ENCODE data around the gene CD28. TPM values are rescaled to one million over a fixed set of nuclear protein-coding genes. Genes with fewer than 3 reads are reported as not detected.

CD28 gene
- total RNA-seq, 5 donors from 2014 or later (not counting 1 experiment from before 2014, with no cell fraction given): 112 to 154 (median 151) TPM

- H3K4me1 Mint-ChIP-seq: peaks cover 79 to 94% (median 92%) of the 10 kb centered on the region in 3 donors
- Histone ChIP-seq H3K4me1 (ENCODE audit: control insufficient read depth in 1 of 2, extremely low read depth in 1 of 2, insufficient read depth in 2 of 2, low read length in 2 of 2) (peaks cover 45 to 70% of the 10 kb centered on the region in 2 experiments), H3K27ac (ENCODE audit: low read length) (peak overlapping the region; percentile 32), H3K4me3 (ENCODE audit: control insufficient read depth in 1 of 2, extremely low read depth in 1 of 2, low read length in 1 of 2) (no peak overlapping the region), H3K9me3 (no peaks in the 10 kb centered on the region), H3K27me3 (replicated peaks in 1 of 2; ENCODE audit: control insufficient read depth in 2 of 2, extremely low read depth in 1 of 2, insufficient read depth in 2 of 2, low read length in 1 of 2) (no peaks in the 10 kb centered on the region), H3K36me3 (ENCODE audit: control insufficient read depth in 2 of 2, extremely low read depth in 1 of 2, insufficient read depth in 1 of 2, low read length in 1 of 2) (peaks cover 8 to 77% of the 10 kb centered on the region in 2 donors)
- POLR2A ChIA-PET: interaction anchor here (0.6 to 2.2 kb wide), 9 partner anchors 8 to 708 kb away, joined by 3 to 7 read pairs (median 4); no protein-coding TSS in a partner anchor
- peak overlapping the region; percentile 17 to 43 (median 33) for H3K4me3 Mint-ChIP-seq
- peak overlapping the region; percentile 91 for H3K27ac Mint-ChIP-seq
- ATAC-seq (replicated peaks in 1 of 4) (peak; percentile 29 to 63 (median 46)), DNase-seq (no peak)
- no peaks in the 10 kb centered on the region for H3K27me3 Mint-ChIP-seq
- WGBS (ENCODE audit: insufficient coverage): no CpG with 5 or more reads among the region's 4 CpGs
- CTCF ChIA-PET: interaction anchor here (0.9 to 1.5 kb wide), 5 partner anchors 9 to 85 kb away, joined by 3 to 6 read pairs (median 4); no protein-coding TSS in a partner anchor
- no peaks in the 10 kb centered on the region for H3K9me3 Mint-ChIP-seq
- peaks cover 80% of the 10 kb centered on the region for H3K36me3 Mint-ChIP-seq
Measured at GRCh38 chr2:203730076-203730729, 23.8 kb downstream of the CD28 start.

DNA sequence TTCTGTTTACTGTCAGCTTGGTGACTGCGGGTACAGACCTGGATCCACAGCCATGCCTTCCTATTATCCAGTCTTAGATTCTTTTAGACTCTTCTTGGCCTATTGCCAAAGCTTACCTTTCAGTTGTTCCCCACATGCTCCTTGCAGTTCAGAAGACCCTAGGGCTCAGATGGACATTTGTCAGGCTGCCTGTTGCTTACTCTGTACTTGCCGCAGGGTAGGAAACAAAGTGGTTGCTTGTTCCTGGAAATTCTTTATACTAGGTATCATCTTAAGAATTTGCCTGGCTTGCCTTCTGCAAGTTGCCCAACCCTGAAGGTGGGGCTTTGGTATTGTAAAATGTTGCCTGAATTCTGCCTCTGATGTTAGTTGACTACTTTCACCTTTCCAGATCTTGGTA lies 24.4 kb downstream of the CD28 start:
- Mint-ChIP-seq H3K27me3 (no peaks in the 10 kb centered on the region), H3K36me3 (peaks cover 83% of the 10 kb centered on the region), H3K27ac (peak overlapping the region; percentile 91), H3K9me3 (no peaks in the 10 kb centered on the region), H3K4me3 (peak overlapping the region; percentile 17 to 43 (median 33)), H3K4me1 (peaks cover 77 to 94% (median 92%) of the 10 kb centered on the region in 3 donors)
- Histone ChIP-seq H3K36me3 (ENCODE audit: control insufficient read depth in 2 of 2, extremely low read depth in 1 of 2, insufficient read depth in 1 of 2, low read length in 1 of 2) (peaks cover 8 to 84% of the 10 kb centered on the region in 2 donors), H3K9me3 (no peaks in the 10 kb centered on the region), H3K4me1 (ENCODE audit: control insufficient read depth in 1 of 2, extremely low read depth in 1 of 2, insufficient read depth in 2 of 2, low read length in 2 of 2) (peaks cover 46 to 65% of the 10 kb centered on the region in 2 experiments), H3K27me3 (replicated peaks in 1 of 2; ENCODE audit: control insufficient read depth in 2 of 2, extremely low read depth in 1 of 2, insufficient read depth in 2 of 2, low read length in 1 of 2) (no peaks in the 10 kb centered on the region), H3K27ac (ENCODE audit: low read length) (peak overlapping the region; percentile 32), H3K4me3 (ENCODE audit: control insufficient read depth in 1 of 2, extremely low read depth in 1 of 2, low read length in 1 of 2) (no peak overlapping the region)
- ATAC-seq (replicated peaks in 1 of 4) (no peak), DNase-seq (no peak)
- ChIA-PET POLR2A (interaction anchor here (0.7 to 2.2 kb wide), 3 partner anchors 9 to 22 kb away, joined by 3 to 6 read pairs (median 5); no protein-coding TSS in a partner anchor), CTCF (interaction anchor here (1.0 to 1.3 kb wide), 3 partner anchors 10 to 24 kb away, joined by 3 to 6 read pairs (median 4); partner anchors contain the start of gene CD28 (in 1 of the 2))
- 60% methylated on average over 1 of the region's 2 CpGs for WGBS (ENCODE audit: insufficient coverage)

DNA sequence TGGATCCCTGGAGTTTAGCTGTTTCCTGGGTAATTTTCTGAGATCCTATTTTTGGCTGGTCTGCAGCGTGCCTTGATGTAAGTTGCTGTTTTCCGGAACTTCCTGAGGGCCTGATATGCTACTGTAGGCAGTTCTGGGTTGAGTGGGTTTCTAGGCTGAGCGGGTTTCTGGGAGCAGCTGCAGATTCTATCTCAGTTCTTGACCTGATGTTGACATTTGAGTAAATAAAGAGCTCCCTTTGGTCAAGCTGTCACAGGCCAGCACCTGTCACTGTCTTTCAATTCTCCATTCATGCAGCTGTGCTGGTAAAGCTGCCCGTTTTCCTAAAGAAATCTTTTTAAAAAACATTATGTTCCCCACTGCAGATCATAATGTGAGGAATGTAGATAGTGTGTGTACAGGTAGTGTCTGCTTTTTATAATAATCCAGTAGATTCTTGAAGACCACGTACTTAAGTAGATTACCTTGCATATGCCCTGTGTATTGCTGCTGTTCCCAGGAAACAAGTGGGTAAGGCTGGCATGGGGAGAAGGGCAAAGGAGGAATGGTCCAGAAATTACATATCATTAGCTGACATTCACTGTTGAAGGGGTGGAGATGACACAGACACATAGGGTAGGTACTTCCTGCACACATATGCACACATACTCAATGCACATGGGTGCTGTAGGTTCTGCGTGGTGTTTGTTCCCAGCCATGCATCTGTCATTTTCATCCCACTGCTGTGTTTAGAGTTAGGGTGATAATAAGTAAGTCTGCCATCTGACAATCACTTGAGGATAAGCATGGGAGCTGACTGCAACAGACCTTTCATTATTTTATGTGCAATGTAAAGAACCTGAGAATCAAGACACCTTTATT lies 25.9 kb downstream of the CD28 start:
- Histone ChIP-seq H3K27me3 (replicated peaks in 1 of 2; ENCODE audit: control insufficient read depth in 2 of 2, extremely low read depth in 1 of 2, insufficient read depth in 2 of 2, low read length in 1 of 2) (no peaks in the 10 kb centered on the region), H3K4me1 (ENCODE audit: control insufficient read depth in 1 of 2, extremely low read depth in 1 of 2, insufficient read depth in 2 of 2, low read length in 2 of 2) (peaks cover 49 to 69% of the 10 kb centered on the region in 2 experiments), H3K4me3 (ENCODE audit: control insufficient read depth in 1 of 2, extremely low read depth in 1 of 2, low read length in 1 of 2) (no peak overlapping the region), H3K9me3 (no peaks in the 10 kb centered on the region), H3K27ac (ENCODE audit: low read length) (peak overlapping the region; percentile 32), H3K36me3 (ENCODE audit: control insufficient read depth in 2 of 2, extremely low read depth in 1 of 2, insufficient read depth in 1 of 2, low read length in 1 of 2) (peaks cover 12 to 88% of the 10 kb centered on the region in 2 donors)
- Mint-ChIP-seq H3K4me1 (peaks cover 76 to 94% (median 92%) of the 10 kb centered on the region in 3 donors), H3K4me3 (peak overlapping the region; percentile 21 to 33 (median 32)), H3K27me3 (no peaks in the 10 kb centered on the region), H3K9me3 (no peaks in the 10 kb centered on the region), H3K27ac (peak overlapping the region; percentile 90 to 91), H3K36me3 (peaks cover 85% of the 10 kb centered on the region)
- DNase-seq: no peak
- 49% methylated on average over 4 of the region's 6 CpGs for WGBS (ENCODE audit: insufficient coverage)
- POLR2A ChIA-PET: interaction anchor here (0.5 to 1.3 kb wide), 10 partner anchors 12 to 163 kb away, joined by 3 to 14 read pairs (median 4); no protein-coding TSS in a partner anchor
- ATAC-seq (replicated peaks in 1 of 4): peak; percentile 33 to 52 (median 46)
- CTCF ChIA-PET: interaction anchor here (0.6 to 3.3 kb wide), 6 partner anchors 12 to 1332 kb away, joined by 3 to 9 read pairs (median 4); partner anchors contain the start of gene CD28 (in 1 of the 2)

DNA sequence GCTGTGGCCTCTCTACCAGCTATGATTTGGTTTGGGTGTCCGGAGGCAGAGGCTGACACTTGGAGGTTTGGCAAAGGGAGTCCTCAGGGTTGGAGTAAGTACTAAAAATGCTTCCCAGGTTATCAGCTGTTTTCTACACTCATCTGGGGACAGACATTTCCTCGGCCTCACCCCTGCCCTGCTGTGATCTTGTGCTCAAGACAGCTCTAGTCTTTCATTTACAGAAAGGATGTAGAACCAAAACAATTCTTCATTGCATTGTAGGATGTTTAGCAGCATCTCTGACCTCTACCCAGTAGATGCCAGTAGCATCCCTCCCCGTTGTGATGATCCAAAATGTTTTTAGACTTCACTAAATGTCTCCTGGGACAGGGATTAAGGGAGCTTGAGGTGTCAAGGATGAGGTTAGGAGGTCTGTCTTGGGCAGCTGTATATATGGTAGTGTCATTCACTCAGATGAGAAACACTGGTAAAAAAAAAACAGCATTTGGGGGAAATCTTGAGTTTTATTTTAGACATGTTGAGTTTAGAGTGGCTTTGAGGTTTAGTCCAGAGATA lies 26.6 kb downstream of the CD28 start:
- DNase-seq (peak in 1 of 35 experiments; percentile 18), ATAC-seq (replicated peaks in 1 of 4) (peak; percentile 49 to 60 (median 56))
- Histone ChIP-seq H3K4me3 (ENCODE audit: control insufficient read depth in 1 of 2, extremely low read depth in 1 of 2, low read length in 1 of 2) (no peak overlapping the region), H3K36me3 (ENCODE audit: control insufficient read depth in 2 of 2, extremely low read depth in 1 of 2, insufficient read depth in 1 of 2, low read length in 1 of 2) (peaks cover 12 to 89% of the 10 kb centered on the region in 2 donors), H3K9me3 (no peaks in the 10 kb centered on the region), H3K27ac (ENCODE audit: low read length) (peak overlapping the region; percentile 32), H3K4me1 (ENCODE audit: control insufficient read depth in 1 of 2, extremely low read depth in 1 of 2, insufficient read depth in 2 of 2, low read length in 2 of 2) (peaks cover 51 to 76% of the 10 kb centered on the region in 2 experiments), H3K27me3 (replicated peaks in 1 of 2; ENCODE audit: control insufficient read depth in 2 of 2, extremely low read depth in 1 of 2, insufficient read depth in 2 of 2, low read length in 1 of 2) (no peaks in the 10 kb centered on the region)
- 60% methylated on average over 1 of the region's 3 CpGs for WGBS (ENCODE audit: insufficient coverage)
- Mint-ChIP-seq H3K36me3 (peaks cover 83% of the 10 kb centered on the region), H3K9me3 (no peaks in the 10 kb centered on the region), H3K27me3 (no peaks in the 10 kb centered on the region), H3K4me1 (peaks cover 83 to 97% (median 96%) of the 10 kb centered on the region in 3 donors), H3K4me3 (peak overlapping the region; percentile 2 to 33 (median 21)), H3K27ac (peak overlapping the region; percentile 90 to 91)
- CTCF ChIA-PET: interaction anchor here (0.6 to 3.3 kb wide), 6 partner anchors 13 to 1333 kb away, joined by 3 to 9 read pairs (median 4); no protein-coding TSS in a partner anchor
- POLR2A ChIA-PET: interaction anchor here (0.6 to 1.3 kb wide), 10 partner anchors 13 to 162 kb away, joined by 3 to 7 read pairs (median 3); no protein-coding TSS in a partner anchor

DNA sequence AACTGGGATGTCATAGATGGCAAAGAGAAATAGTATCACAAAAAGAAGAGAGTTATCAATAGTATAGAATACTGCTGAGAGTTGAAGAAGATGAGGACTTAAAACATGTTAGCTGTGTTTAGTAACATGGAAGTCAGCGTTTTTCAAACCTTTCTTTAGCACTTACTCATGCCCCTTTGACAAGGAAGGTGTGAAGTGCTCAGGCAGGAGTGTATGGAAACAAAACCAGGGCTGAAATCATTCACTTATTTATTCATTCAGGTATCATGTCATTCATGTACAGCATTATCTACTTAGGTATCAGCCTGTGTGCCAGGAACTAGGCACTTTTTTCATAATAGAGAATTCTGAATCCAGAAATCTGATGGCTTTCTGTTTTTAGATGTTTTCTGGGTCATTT lies 27.2 kb downstream of the CD28 start:
- ChIA-PET POLR2A (interaction anchor here (0.7 to 1.3 kb wide), 4 partner anchors 14 to 80 kb away, joined by 3 to 6 read pairs (median 3); no protein-coding TSS in a partner anchor), CTCF (interaction anchor here (0.8 to 3.3 kb wide), 3 partner anchors 14 to 81 kb away, joined by 3 to 9 read pairs (median 3); no protein-coding TSS in a partner anchor)
- ATAC-seq (replicated peaks in 1 of 4): no peak
- no peaks in the 10 kb centered on the region for H3K9me3 Mint-ChIP-seq
- Histone ChIP-seq H3K4me1 (ENCODE audit: control insufficient read depth in 1 of 2, extremely low read depth in 1 of 2, insufficient read depth in 2 of 2, low read length in 2 of 2) (peaks cover 58 to 80% of the 10 kb centered on the region in 2 experiments), H3K4me3 (ENCODE audit: control insufficient read depth in 1 of 2, extremely low read depth in 1 of 2, low read length in 1 of 2) (no peak overlapping the region), H3K27me3 (replicated peaks in 1 of 2; ENCODE audit: control insufficient read depth in 2 of 2, extremely low read depth in 1 of 2, insufficient read depth in 2 of 2, low read length in 1 of 2) (no peaks in the 10 kb centered on the region), H3K9me3 (no peaks in the 10 kb centered on the region), H3K27ac (ENCODE audit: low read length) (peak overlapping the region; percentile 32), H3K36me3 (ENCODE audit: control insufficient read depth in 2 of 2, extremely low read depth in 1 of 2, insufficient read depth in 1 of 2, low read length in 1 of 2) (peaks cover 12 to 89% of the 10 kb centered on the region in 2 donors)
- H3K36me3 Mint-ChIP-seq: peaks cover 83% of the 10 kb centered on the region
- DNase-seq: no peak
- peak overlapping the region in 1 of 3 donors; percentile 33 for H3K4me3 Mint-ChIP-seq
- no peaks in the 10 kb centered on the region for H3K27me3 Mint-ChIP-seq
- H3K4me1 Mint-ChIP-seq: peaks cover 90 to 100% (median 99%) of the 10 kb centered on the region in 3 donors
- no CpG with 5 or more reads among the region's 1 CpG for WGBS (ENCODE audit: insufficient coverage)
- H3K27ac Mint-ChIP-seq: peak overlapping the region; percentile 90 to 91

Measured in T-cell (primary cell).